SK-N-SH (cell line): ENCODE measurements around the gene ARMCX1.

Experiments used
- CHD2 ChIP-seq: fragments of 150-350 bp; IDR thresholded peaks from 2 replicates; pipeline ENCODE4 v1.6.1; 2018; ENCODE audit warnings: low read length; ENCODE audit not compliant: partially characterized antibody
- ELF1 ChIP-seq: IDR thresholded peaks from 2 replicates; pipeline ENCODE4 v1.4.0; 2012
- EP300 ChIP-seq, 2 experiments: IDR thresholded peaks; 2 replicates each; pipeline versions ENCODE4 v1.4.0 to v1.6.1; 2012; ENCODE audit warnings: borderline replicate concordance in 1 of 2, low read depth in 1 of 2, low read length in 1 of 2
- JUND ChIP-seq: IDR thresholded peaks from 2 replicates; pipeline ENCODE4 v1.4.0; 2012
- POLR2AphosphoS5 ChIP-seq: IDR thresholded peaks from 2 replicates; pipeline ENCODE4 v1.6.1; 2012; ENCODE audit warnings: low read depth, low read length
- RAD21 ChIP-seq: IDR thresholded peaks from 2 replicates; pipeline ENCODE4 v1.6.1; 2012; ENCODE audit warnings: mild to moderate bottlenecking, low read length
- YY1 ChIP-seq: IDR thresholded peaks from 2 replicates; pipeline ENCODE4 v1.4.0; 2012; ENCODE audit warnings: low read depth, mild to moderate bottlenecking
- TF ChIP-seq, protein P1 (sequence below): fragments of 200-600 bp; sonication (generic); IDR thresholded peaks from 2 replicates; pipeline ENCODE4 v1.6.1; 2017; ENCODE audit warnings: antibody characterized with exemption, mild to moderate bottlenecking, moderate library complexity
- TF ChIP-seq, protein P2 (sequence below): IDR thresholded peaks from 2 replicates; pipeline ENCODE4 v1.6.1; 2012; ENCODE audit warnings: mild to moderate bottlenecking, low read depth, low read length, moderate library complexity

DNA sequence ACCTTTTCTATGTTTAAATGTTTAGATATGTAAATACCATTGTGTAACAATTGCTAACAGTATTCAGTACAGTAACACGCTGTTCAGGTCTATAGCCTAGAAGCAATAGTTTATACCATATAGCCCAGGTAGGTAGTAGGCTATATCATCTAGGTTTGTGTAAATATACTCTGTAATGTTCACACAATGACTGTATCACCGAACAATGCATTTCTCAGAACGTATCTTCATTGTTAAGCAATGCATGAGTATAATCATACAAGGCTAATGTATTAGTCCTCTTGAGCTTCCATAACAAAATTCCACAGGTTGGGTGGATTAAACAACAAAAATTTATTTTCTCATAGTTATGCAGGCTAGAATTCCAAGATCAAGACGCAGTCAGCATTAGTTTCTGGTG, 42.4 kb upstream of the ARMCX1 start:
- no peak for TF ChIP-seq EP300 (IDR thresholded peaks at IDR 0.05; ENCODE audit: borderline replicate concordance in 1 of 2, low read depth in 1 of 2, low read length in 1 of 2)
- no peak for TF ChIP-seq JUND
- TF ChIP-seq ELF1, result no peak
- TF ChIP-seq, protein P1, sequence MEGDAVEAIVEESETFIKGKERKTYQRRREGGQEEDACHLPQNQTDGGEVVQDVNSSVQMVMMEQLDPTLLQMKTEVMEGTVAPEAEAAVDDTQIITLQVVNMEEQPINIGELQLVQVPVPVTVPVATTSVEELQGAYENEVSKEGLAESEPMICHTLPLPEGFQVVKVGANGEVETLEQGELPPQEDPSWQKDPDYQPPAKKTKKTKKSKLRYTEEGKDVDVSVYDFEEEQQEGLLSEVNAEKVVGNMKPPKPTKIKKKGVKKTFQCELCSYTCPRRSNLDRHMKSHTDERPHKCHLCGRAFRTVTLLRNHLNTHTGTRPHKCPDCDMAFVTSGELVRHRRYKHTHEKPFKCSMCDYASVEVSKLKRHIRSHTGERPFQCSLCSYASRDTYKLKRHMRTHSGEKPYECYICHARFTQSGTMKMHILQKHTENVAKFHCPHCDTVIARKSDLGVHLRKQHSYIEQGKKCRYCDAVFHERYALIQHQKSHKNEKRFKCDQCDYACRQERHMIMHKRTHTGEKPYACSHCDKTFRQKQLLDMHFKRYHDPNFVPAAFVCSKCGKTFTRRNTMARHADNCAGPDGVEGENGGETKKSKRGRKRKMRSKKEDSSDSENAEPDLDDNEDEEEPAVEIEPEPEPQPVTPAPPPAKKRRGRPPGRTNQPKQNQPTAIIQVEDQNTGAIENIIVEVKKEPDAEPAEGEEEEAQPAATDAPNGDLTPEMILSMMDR, result no peak
- TF ChIP-seq POLR2AphosphoS5, result no peak
- TF ChIP-seq RAD21, result no peak
- no peak for TF ChIP-seq YY1
- TF ChIP-seq CHD2, result no peak
- TF ChIP-seq, protein P2, sequence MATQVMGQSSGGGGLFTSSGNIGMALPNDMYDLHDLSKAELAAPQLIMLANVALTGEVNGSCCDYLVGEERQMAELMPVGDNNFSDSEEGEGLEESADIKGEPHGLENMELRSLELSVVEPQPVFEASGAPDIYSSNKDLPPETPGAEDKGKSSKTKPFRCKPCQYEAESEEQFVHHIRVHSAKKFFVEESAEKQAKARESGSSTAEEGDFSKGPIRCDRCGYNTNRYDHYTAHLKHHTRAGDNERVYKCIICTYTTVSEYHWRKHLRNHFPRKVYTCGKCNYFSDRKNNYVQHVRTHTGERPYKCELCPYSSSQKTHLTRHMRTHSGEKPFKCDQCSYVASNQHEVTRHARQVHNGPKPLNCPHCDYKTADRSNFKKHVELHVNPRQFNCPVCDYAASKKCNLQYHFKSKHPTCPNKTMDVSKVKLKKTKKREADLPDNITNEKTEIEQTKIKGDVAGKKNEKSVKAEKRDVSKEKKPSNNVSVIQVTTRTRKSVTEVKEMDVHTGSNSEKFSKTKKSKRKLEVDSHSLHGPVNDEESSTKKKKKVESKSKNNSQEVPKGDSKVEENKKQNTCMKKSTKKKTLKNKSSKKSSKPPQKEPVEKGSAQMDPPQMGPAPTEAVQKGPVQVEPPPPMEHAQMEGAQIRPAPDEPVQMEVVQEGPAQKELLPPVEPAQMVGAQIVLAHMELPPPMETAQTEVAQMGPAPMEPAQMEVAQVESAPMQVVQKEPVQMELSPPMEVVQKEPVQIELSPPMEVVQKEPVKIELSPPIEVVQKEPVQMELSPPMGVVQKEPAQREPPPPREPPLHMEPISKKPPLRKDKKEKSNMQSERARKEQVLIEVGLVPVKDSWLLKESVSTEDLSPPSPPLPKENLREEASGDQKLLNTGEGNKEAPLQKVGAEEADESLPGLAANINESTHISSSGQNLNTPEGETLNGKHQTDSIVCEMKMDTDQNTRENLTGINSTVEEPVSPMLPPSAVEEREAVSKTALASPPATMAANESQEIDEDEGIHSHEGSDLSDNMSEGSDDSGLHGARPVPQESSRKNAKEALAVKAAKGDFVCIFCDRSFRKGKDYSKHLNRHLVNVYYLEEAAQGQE, result no peak
